Measurements from ENCODE around the gene SRA1. TPM values are rescaled to one million over a fixed set of nuclear protein-coding genes. Genes with fewer than 3 reads are reported as not detected.

SRA1 gene
- total and polyA plus RNA-seq, 7 experiments from 2014 or later, result 23.8 to 45.5 (median 34.0) TPM

- ChIA-PET POLR2A (interaction anchor here (0.6 to 16.3 kb wide), 11 partner anchors 9 to 1598 kb away, joined by 3 to 248 read pairs (median 7); partner anchors contain the start of genes ANKHD1, CD14, EIF4EBP3 and IK), CTCF (interaction anchor here (0.5 kb wide), 1 partner anchor 54 kb away, joined by 6 read pairs; no protein-coding TSS in a partner anchor)
- Histone ChIP-seq H3K27ac (ENCODE audit: low read depth, low read length) (peak overlapping the region; percentile 94), H3K4me3 (ENCODE audit: low read length) (peak overlapping the region; percentile 91), H3K27me3 (ENCODE audit: control insufficient read depth in 2 of 2, insufficient read depth in 2 of 2, low read length in 2 of 2) (no peaks in the 10 kb centered on the region), H3K4me1 (ENCODE audit: control insufficient read depth in 2 of 2, insufficient read depth in 2 of 2, low read length in 2 of 2) (peaks cover 28 to 30% of the 10 kb centered on the region in 2 donors), H3K9me3 (ENCODE audit: control insufficient read depth in 2 of 3, low read length in 3 of 3) (no peaks in the 10 kb centered on the region), H3K36me3 (ENCODE audit: control insufficient read depth in 2 of 3, insufficient read depth in 3 of 3, low read length in 3 of 3) (peaks cover 0 to 41% (median 0%) of the 10 kb centered on the region in 3 experiments)
- no peaks in the 10 kb centered on the region for H3K27me3 Mint-ChIP-seq
- peaks cover 30 to 83% (median 68%) of the 10 kb centered on the region in 7 donors for H3K4me1 Mint-ChIP-seq
- H3K27ac Mint-ChIP-seq, result peak overlapping the region; percentile 92 to 99 (median 96)
- ATAC-seq, result no peak
- DNase-seq, result no peak
- peak overlapping the region; percentile 91 to 96 (median 94) for H3K4me3 Mint-ChIP-seq
- peaks cover 3 to 28% (median 11%) of the 10 kb centered on the region in 5 donors for H3K36me3 Mint-ChIP-seq
- intact Hi-C loops (cut with micrococcal nuclease), result loop anchor here (2.0 to 10.0 kb wide), 3 partner anchors 262 to 1160 kb away; partner anchors contain the start of genes DIAPH1 (in 2 of the 2), PFDN1 (in 2 of the 2) and SPATA24 (in 1 of the 2)
- H3K9me3 Mint-ChIP-seq, result no peaks in the 10 kb centered on the region
Observed at GRCh38 chr5:140565024-140565779, 7.9 kb upstream of the SRA1 start.

GRCh38 chr5:140564196-140565023 is 7.1 kb upstream of the SRA1 start, which contains the start of the genes APBB3 and SLC35A4:
APBB3 (minus strand) TSS chr5:140564598; CDS start chr5:140564245, 353 bp downstream.
SLC35A4 (plus strand) TSS chr5:140564828; CDS start chr5:140567170, 2,342 bp downstream.
- peaks cover 21 to 25% of the 10 kb centered on the region in 2 donors for H3K4me1 ChIP-seq (ENCODE audit: control insufficient read depth in 2 of 2, insufficient read depth in 2 of 2, low read length in 2 of 2)
- ATAC-seq, result peak; percentile 92
- Mint-ChIP-seq H3K4me3 (peak within 1 kb of the TSS; percentile 91 to 96 (median 94)), H3K27ac (peak within 1 kb of the TSS; percentile 92 to 99 (median 96)), H3K4me1 (peaks cover 27 to 75% (median 62%) of the 10 kb centered on the region in 7 donors), H3K36me3 (peaks cover 3 to 26% (median 11%) of the 10 kb centered on the region in 5 donors), H3K9me3 (no peaks in the 10 kb centered on the region), H3K27me3 (no peaks in the 10 kb centered on the region)
- H3K4me3 ChIP-seq (ENCODE audit: low read length), result peak within 1 kb of the TSS; percentile 91
- peak within 1 kb of the TSS; percentile 94 for H3K27ac ChIP-seq (ENCODE audit: low read depth, low read length)
- no peaks in the 10 kb centered on the region for H3K27me3 ChIP-seq (ENCODE audit: control insufficient read depth in 2 of 2, insufficient read depth in 2 of 2, low read length in 2 of 2)
- CTCF ChIA-PET, result interaction anchor here (1.2 to 1.3 kb wide), 2 partner anchors 10 to 17 kb away, joined by 3 to 4 read pairs; partner anchors contain the start of gene EIF4EBP3
- DNase-seq, result peak; percentile 89 to 99 (median 98)
- POLR2A ChIA-PET, result interaction anchor here (1.0 to 16.3 kb wide), 9 partner anchors 10 to 163 kb away, joined by 3 to 248 read pairs (median 7); partner anchors contain the start of genes ANKHD1, EIF4EBP3, HARS1 and HARS2
- H3K36me3 ChIP-seq (ENCODE audit: control insufficient read depth in 2 of 3, insufficient read depth in 3 of 3, low read length in 3 of 3), result peaks cover 0 to 42% (median 0%) of the 10 kb centered on the region in 3 experiments
- H3K9me3 ChIP-seq (ENCODE audit: control insufficient read depth in 2 of 3, low read length in 3 of 3), result no peaks in the 10 kb centered on the region
- intact Hi-C loops (cut with micrococcal nuclease), result loop anchor here (1.0 to 10.0 kb wide), 17 partner anchors 8 to 1367 kb away; partner anchors contain the start of genes ANKHD1 (in 2 of the 2), DIAPH1 (in 2 of the 2), EIF4EBP3 (in 2 of the 2) and HARS1 (in 2 of the 2)

- H3K4me1 ChIP-seq (ENCODE audit: control insufficient read depth in 2 of 2, insufficient read depth in 2 of 2, low read length in 2 of 2), result peaks cover 19 to 21% of the 10 kb centered on the region in 2 donors
Observed at GRCh38 chr5:140563596-140563995, 6.3 kb upstream of the SRA1 start.

GRCh38 chr5:140561753-140562523 is 4.7 kb upstream of the SRA1 start:
- peaks cover 19 to 21% of the 10 kb centered on the region in 2 donors for H3K4me1 ChIP-seq (ENCODE audit: control insufficient read depth in 2 of 2, insufficient read depth in 2 of 2, low read length in 2 of 2)
- DNase-seq (no peak), ATAC-seq (no peak)
- no peaks in the 10 kb centered on the region for H3K9me3 Mint-ChIP-seq
- H3K4me1 Mint-ChIP-seq, result peaks cover 24 to 64% (median 50%) of the 10 kb centered on the region in 7 donors
- H3K36me3 ChIP-seq (ENCODE audit: control insufficient read depth in 2 of 3, insufficient read depth in 3 of 3, low read length in 3 of 3), result peaks cover 0 to 25% (median 0%) of the 10 kb centered on the region in 3 experiments
- intact Hi-C loops (cut with micrococcal nuclease), result loop anchor here (5.0 to 10.0 kb wide), 4 partner anchors 455 to 1365 kb away; partner anchors contain the start of genes DIAPH1 (in 2 of the 2), HDAC3 (in 1 of the 2), RELL2 (in 1 of the 2) and SIL1 (in 1 of the 2)
- no peaks in the 10 kb centered on the region for H3K27me3 ChIP-seq (ENCODE audit: control insufficient read depth in 2 of 2, insufficient read depth in 2 of 2, low read length in 2 of 2)
- no peak overlapping the region for H3K4me3 ChIP-seq (ENCODE audit: low read length)
- no peaks in the 10 kb centered on the region for H3K27me3 Mint-ChIP-seq
- peaks cover 0 to 21% (median 5%) of the 10 kb centered on the region in 5 donors for H3K36me3 Mint-ChIP-seq
- CTCF ChIA-PET, result no interaction called here
- POLR2A ChIA-PET, result interaction anchor here (1.2 to 16.3 kb wide), 3 partner anchors 9 to 86 kb away, joined by 5 to 248 read pairs (median 6); partner anchors contain the start of genes EIF4EBP3, IK and NDUFA2
- no peak overlapping the region for H3K27ac ChIP-seq (ENCODE audit: low read depth, low read length)
- H3K27ac Mint-ChIP-seq, result peak overlapping the region in 5 of 9 donors; percentile 12 to 99 (median 58)
- no peaks in the 10 kb centered on the region for H3K9me3 ChIP-seq (ENCODE audit: control insufficient read depth in 2 of 3, low read length in 3 of 3)
- peak overlapping the region in 1 of 10 donors; percentile 96 for H3K4me3 Mint-ChIP-seq

More at GRCh38 chr5:140563596-140563995, 6.3 kb upstream of the SRA1 start:
- intact Hi-C loops (cut with micrococcal nuclease), result loop anchor here (5.0 to 10.0 kb wide), 4 partner anchors 456 to 1366 kb away; partner anchors contain the start of genes DIAPH1 (in 2 of the 2), HDAC3 (in 1 of the 2), RELL2 (in 1 of the 2) and SIL1 (in 1 of the 2)
- Histone ChIP-seq H3K27ac (ENCODE audit: low read depth, low read length) (peak overlapping the region; percentile 94), H3K4me3 (ENCODE audit: low read length) (peak overlapping the region; percentile 91), H3K27me3 (ENCODE audit: control insufficient read depth in 2 of 2, insufficient read depth in 2 of 2, low read length in 2 of 2) (no peaks in the 10 kb centered on the region), H3K36me3 (ENCODE audit: control insufficient read depth in 2 of 3, insufficient read depth in 3 of 3, low read length in 3 of 3) (peaks cover 0 to 41% (median 0%) of the 10 kb centered on the region in 3 experiments), H3K9me3 (ENCODE audit: control insufficient read depth in 2 of 3, low read length in 3 of 3) (no peaks in the 10 kb centered on the region)
- ATAC-seq, result no peak
- CTCF ChIA-PET, result interaction anchor here (1.2 to 1.3 kb wide), 2 partner anchors 9 to 16 kb away, joined by 3 to 4 read pairs; partner anchors contain the start of gene EIF4EBP3
- Mint-ChIP-seq H3K27me3 (no peaks in the 10 kb centered on the region), H3K4me1 (peaks cover 20 to 67% (median 54%) of the 10 kb centered on the region in 7 donors), H3K9me3 (no peaks in the 10 kb centered on the region), H3K4me3 (peak overlapping the region; percentile 91 to 96 (median 94)), H3K36me3 (peaks cover 3 to 24% (median 10%) of the 10 kb centered on the region in 5 donors), H3K27ac (peak overlapping the region; percentile 92 to 99 (median 96))
- DNase-seq, result peak in 1 of 9 donors; percentile 22
- POLR2A ChIA-PET, result interaction anchor here (1.0 to 16.3 kb wide), 8 partner anchors 14 to 162 kb away, joined by 3 to 248 read pairs (median 13); partner anchors contain the start of genes ANKHD1, EIF4EBP3, HARS1 and HARS2

- Mint-ChIP-seq H3K4me1 (peaks cover 28 to 64% (median 51%) of the 10 kb centered on the region in 7 donors), H3K9me3 (no peaks in the 10 kb centered on the region), H3K27ac (peak overlapping the region in 1 of 9 donors; percentile 51), H3K36me3 (peaks cover 0 to 26% (median 0%) of the 10 kb centered on the region in 5 donors), H3K27me3 (no peaks in the 10 kb centered on the region), H3K4me3 (no peak overlapping the region)
- intact Hi-C loops (cut with micrococcal nuclease), result loop anchor here (5.0 to 10.0 kb wide), 4 partner anchors 453 to 1363 kb away; partner anchors contain the start of genes DIAPH1 (in 2 of the 2), HDAC3 (in 1 of the 2), RELL2 (in 1 of the 2) and SIL1 (in 1 of the 2)
- Histone ChIP-seq H3K27ac (ENCODE audit: low read depth, low read length) (no peak overlapping the region), H3K27me3 (ENCODE audit: control insufficient read depth in 2 of 2, insufficient read depth in 2 of 2, low read length in 2 of 2) (no peaks in the 10 kb centered on the region), H3K4me1 (ENCODE audit: control insufficient read depth in 2 of 2, insufficient read depth in 2 of 2, low read length in 2 of 2) (peaks cover 26 to 28% of the 10 kb centered on the region in 2 donors), H3K36me3 (ENCODE audit: control insufficient read depth in 2 of 3, insufficient read depth in 3 of 3, low read length in 3 of 3) (peaks cover 0 to 16% (median 0%) of the 10 kb centered on the region in 3 experiments), H3K4me3 (ENCODE audit: low read length) (no peak overlapping the region), H3K9me3 (ENCODE audit: control insufficient read depth in 2 of 3, low read length in 3 of 3) (no peaks in the 10 kb centered on the region)
- ChIA-PET POLR2A (interaction anchor here (1.1 to 16.3 kb wide), 2 partner anchors 11 to 88 kb away, joined by 6 to 248 read pairs; partner anchors contain the start of genes EIF4EBP3, IK and NDUFA2), CTCF (no interaction called here)
- ATAC-seq (no peak), DNase-seq (no peak)
Observed at GRCh38 chr5:140560227-140560626, 3.0 kb upstream of the SRA1 start.
